WI38 (cell line): ENCODE data around the gene NCOA1.

Source experiments
- H3K4me3 ChIP-seq: 2 replicates; pipeline ENCODE4 v1.5.1; 2011; ENCODE audit warnings: low read depth, mild to moderate bottlenecking, control low read depth, low read length
- TF ChIP-seq, protein P1 (sequence below): IDR thresholded peaks from 2 replicates; pipeline ENCODE4 v1.5.1; 2012; ENCODE audit warnings: low read depth, mild to moderate bottlenecking, control low read depth, low read length

Gene NCOA1

DNA sequence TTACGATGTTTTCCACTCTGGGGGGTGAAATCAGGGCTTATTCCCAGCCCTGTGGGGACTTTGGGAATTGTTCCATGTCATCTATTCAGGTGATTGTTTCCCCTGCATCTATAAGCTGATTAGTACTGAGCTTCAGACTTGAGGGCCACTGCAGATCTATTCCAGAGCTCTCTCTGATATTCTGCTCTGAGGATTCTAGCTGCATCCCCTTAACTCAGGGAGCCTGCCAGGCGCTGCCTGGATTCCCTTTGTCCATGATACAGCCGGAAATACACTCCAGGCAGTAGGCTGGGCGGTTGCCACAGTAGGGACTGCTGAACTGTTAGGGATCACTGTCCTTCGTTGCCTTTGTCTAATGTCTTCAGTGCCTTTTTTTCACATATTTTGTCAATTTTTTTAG is 270.8 kb downstream of the NCOA1 start:
- TF ChIP-seq, protein P1, sequence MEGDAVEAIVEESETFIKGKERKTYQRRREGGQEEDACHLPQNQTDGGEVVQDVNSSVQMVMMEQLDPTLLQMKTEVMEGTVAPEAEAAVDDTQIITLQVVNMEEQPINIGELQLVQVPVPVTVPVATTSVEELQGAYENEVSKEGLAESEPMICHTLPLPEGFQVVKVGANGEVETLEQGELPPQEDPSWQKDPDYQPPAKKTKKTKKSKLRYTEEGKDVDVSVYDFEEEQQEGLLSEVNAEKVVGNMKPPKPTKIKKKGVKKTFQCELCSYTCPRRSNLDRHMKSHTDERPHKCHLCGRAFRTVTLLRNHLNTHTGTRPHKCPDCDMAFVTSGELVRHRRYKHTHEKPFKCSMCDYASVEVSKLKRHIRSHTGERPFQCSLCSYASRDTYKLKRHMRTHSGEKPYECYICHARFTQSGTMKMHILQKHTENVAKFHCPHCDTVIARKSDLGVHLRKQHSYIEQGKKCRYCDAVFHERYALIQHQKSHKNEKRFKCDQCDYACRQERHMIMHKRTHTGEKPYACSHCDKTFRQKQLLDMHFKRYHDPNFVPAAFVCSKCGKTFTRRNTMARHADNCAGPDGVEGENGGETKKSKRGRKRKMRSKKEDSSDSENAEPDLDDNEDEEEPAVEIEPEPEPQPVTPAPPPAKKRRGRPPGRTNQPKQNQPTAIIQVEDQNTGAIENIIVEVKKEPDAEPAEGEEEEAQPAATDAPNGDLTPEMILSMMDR = no peak

DNA sequence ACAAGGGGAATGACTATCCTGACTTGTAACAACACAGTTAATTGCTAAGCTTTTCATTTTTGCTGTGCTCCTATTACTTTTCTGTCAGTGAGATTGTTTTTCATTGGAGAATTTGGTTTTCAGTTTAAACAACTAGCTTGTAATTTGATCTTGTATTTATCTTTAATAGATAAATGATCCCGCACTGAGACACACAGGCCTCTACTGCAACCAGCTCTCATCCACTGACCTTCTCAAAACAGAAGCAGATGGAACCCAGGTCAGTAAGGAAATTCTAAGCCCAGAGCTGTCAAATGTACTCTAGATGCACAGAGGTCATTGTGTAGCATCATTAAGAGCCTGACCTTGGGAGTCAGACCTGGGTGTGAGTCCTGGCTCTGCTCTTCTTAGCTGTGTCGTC is 271.5 kb downstream of the NCOA1 start:
- H3K4me3 ChIP-seq = no peak overlapping the region
- TF ChIP-seq, protein P1 = no peak

More for the DNA sequence above, 270.8 kb downstream of the NCOA1 start:
- H3K4me3 ChIP-seq = no peak overlapping the region

DNA sequence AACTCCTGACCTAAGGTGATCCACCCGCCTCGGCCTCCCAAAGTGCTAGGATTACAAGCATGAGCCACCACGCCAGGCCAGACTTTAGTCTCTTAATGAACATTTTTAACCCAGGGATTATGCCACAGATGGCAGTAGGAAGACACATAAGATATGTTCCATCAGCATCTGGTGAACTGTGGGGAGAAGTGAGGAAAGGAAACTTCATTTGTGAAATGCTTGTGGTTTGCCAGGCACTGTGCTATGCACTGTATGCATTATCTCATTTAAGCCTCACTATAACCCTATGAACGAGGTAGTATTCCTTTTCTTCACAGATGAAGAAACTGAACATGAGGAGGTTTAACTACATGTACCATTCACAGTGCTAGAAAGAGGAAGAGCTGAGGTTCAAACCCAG is 272.8 kb downstream of the NCOA1 start:
- no peak overlapping the region for H3K4me3 ChIP-seq
- TF ChIP-seq, protein P1 = no peak

DNA sequence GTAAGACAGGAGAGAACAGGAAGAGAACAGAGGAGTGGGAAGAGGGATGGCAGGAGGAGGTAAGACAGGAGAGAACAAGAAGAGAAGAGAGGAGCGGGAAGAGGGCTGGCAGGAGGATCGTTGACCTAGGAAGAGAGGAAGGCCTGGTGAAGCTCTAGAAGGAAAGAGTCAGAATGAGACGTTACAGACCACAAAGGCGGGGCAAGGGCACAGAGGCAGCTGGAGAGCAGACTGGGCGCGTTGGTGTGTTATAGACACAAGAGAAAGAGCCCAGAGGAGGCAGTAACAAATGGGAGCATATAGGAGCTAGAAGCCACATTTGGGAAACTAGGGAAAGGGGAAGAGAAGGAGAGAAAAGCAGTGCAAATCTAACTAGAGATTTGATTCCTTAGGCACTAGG is 275.6 kb downstream of the NCOA1 start:
- TF ChIP-seq, protein P1 = no peak
- H3K4me3 ChIP-seq = no peak overlapping the region

DNA sequence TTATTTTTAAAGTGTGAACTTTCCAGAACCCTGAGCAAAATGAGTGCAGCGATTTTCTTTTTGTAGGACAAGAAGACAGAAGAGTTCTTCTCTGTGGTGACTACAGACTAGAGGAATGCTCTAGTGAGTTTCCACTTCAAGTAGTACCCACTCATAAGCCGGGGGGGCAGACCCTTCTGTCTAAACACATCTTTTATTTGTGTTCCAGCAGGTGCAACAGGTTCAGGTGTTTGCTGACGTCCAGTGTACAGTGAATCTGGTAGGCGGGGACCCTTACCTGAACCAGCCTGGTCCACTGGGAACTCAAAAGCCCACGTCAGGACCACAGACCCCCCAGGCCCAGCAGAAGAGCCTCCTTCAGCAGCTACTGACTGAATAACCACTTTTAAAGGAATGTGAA is 277.0 kb downstream of the NCOA1 start:
- TF ChIP-seq, protein P1 = no peak
- H3K4me3 ChIP-seq = no peak overlapping the region

DNA sequence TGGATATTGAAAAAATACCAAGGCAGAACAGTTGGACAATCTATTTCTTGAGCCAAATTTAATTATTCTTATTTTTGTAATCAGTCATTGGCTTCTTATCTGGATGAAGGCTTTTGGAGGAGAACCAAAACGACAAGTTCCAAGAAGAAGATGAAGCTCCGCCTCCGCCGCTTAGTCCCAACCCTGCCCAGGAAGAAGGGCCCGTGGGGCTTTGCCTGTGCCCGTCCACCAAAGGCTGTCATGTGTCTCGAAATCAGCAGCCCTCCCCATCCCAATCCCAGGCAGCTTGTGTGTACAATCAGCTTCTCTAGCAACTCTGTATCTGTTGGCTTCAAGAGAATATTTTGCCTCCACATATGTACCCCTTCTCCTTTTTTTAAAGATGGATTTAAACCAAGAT is 277.5 kb downstream of the NCOA1 start:
- H3K4me3 ChIP-seq = no peak overlapping the region
- TF ChIP-seq, protein P1 = no peak

DNA sequence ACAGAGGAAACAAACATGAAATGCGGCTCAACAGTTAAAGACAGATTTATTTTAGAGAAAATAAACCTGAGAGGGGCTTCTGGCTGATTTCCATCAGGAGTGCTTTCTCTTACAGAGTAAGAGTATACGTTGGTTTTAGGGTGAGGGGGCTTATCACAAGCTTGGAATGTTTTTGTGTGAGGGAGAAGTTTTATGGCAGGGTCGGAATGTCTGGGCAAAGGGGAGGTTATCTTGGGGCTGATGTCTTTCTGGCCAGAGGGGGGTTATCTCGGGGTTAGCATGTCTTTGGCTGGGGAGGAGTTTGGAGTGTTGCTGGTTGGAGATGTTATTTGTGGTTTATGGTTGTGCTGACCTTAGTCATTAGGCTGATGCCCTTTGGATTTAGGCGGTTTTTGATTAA is 280.0 kb downstream of the NCOA1 start:
- TF ChIP-seq, protein P1 = no peak
- no peak overlapping the region for H3K4me3 ChIP-seq
